T-helper 1 cell (primary cell): ENCODE data around the gene MYO1D.
A peak's percentile ranks its signal among the peaks of the same experiment; 100 is the strongest.
"Not testable (repeated sequence)": the region's sequence is repeated elsewhere in the genome, so short reads cannot be mapped to it uniquely, and the experiment has no call there.

Source experiments
- DNase-seq, 5 donors: peaks; one replicate each; pipeline ENCODE4 v3.0.0-alpha.2; 2012 to 2020

The MYO1D gene

DNA sequence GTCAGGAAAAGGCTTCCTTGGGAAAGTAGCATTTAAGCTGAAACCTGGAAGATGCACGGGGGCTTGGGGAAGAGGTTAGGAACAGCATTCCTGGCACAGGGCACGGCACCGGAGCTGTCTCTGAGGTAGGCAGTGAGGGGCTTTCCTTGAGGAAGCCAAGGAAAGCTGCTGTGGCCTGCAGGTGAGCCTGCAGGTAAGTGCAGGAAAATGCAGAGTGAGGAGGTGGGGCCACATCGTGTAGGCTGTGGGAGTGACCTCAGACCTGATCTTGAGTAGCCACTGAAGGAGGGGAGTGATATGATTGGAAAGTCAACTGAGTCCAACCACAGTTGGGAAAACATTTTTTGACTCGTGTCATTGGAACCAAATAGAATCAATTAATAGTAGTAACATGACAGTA, 310.6 kb downstream of the MYO1D start:
- DNase-seq = no peak

- DNase-seq = no peak
Measured at GRCh38 chr17:32565401-32565800, 311.5 kb downstream of the MYO1D start.

GRCh38 chr17:32564325-32564724, 312.6 kb downstream of the MYO1D start:
- DNase-seq = no peak

DNA sequence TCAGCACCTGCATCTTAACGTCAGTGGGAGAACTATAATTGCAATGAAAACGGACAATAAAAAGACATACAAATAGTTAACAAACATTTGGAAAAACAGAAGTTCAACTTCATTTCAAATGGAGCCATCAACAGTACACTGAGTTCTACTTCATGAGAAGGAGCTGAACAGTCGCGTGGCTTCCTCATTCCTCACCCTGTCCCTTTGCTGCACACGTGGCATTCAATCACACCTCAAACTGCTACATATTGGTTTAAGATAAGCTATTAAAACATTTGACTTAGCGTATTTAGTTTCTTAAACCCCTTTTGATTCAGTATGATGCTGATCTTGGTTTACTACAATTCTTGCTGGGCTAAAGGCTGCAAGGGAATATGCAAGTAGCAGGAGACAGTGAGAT, 313.3 kb downstream of the MYO1D start:
- DNase-seq = no peak

GRCh38 chr17:32558997-32559650, 317.8 kb downstream of the MYO1D start:
- no peak for DNase-seq

DNA sequence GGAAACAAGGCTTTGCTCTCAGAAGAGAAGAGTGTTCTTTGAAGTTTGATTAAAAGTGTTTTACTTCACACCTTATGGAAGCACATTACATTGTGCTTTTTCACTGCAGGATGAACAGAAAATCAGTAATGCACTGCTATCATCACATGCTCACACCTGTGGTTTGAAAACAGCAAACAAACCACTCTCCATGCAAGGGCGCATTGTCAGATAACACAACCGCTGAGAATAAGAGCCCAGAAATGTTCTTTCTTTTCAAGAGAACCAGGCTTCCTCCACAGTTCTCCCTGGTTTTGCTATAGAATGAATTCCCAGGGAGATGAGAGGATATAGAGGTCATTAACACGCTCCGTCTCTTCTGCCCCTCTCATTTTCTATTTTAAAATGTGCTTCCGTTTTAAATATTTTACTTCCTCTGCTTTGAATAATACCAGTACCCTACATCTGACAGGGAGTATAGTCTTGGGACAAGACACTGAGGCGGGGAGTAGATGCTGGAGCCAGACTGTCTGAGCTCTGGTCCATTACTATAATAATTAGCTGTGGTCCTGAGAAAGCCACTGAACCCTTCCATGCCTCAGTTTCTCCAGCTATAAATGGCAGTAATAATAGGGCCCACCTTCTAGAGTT, 318.5 kb downstream of the MYO1D start:
- DNase-seq = no peak

DNA sequence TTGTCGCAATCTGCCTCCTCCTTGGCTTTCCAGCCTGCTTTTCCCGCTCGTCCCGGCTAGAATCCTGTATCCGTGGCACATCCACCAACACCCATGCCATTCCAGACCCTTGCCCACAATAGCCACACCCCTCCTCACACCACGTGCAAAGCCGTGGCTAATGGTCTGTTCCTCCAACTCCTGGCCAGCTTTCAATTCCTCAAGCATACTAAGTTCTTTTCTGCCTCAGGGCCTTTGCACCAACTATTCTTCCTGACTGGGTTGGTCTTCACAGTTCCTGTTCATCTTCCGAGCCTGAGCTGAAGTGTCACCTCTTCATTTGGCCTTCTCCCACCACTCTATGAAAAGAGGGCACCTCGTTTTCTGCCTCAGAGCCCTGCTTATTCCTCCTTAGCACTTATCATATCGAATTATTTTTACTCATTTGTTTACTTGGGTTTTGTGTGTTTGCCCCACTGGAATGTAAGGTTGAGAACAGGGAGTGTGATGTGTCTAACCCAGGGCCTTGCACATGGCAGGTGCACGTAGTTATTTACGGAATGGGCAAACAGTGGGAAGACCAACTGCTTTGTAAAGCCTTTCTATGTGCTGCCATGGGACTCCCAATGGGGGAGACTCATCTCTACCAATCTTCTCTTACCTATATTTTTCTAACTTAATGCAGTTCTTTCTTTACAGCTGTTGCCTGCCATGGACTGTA, 321.2 kb downstream of the MYO1D start:
- DNase-seq = no peak

GRCh38 chr17:32553168-32553567, 323.8 kb downstream of the MYO1D start:
- DNase-seq = no peak

DNA sequence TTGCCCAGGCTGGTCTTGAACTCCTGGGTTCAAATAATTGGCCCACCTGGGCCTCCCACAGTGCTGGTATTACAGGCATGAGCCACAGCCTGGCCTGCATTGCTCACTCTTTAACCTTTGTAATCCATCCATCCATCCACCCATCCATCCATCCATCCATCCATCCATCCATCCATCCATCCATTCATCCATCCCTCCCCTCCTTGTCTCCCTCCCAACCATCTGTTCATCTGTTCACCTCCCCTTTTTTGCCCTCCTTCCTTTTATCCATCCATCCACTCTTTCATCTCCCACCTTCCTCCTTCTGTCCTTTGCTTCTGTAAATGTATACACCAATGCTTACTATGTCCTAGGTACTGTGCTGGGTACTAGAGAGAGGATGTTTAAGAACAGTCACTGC, 324.6 kb downstream of the MYO1D start:
- no peak for DNase-seq

DNA sequence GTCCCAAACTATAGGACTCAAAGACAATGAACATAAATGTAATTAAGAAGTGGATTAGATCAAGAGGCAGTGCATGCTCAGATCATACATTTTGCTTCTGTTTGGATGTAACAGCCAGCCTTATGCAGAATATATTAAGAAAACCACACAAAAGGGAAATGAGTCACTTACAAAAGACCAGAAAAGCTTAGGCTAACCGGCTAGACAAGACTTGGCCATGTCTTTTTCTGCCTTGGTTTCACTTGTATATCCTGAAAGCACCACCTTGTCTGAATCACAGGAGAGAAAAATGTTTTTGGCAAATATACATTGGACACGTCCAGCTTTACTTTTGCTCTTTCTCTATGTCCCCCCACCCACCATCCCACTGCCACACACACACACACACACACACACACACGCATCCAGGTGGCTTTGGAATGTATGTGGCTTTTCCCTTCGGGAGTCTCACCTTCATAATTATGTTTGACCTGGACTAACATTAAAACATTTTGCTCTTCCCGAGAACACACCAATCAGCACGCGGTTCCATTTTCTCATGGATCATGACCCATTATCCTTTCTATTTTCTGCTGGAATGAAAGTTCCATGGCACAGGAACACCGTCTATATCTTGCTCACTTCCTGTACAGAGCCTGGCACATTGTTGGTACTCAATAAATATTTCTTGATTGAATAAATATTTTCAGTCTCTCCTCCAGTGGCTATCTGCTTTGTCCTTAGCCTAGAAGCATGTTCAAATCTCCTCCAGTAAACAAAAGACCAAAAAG, 325.6 kb downstream of the MYO1D start:
- DNase-seq = peak in 1 of 5 donors; percentile 67

DNA sequence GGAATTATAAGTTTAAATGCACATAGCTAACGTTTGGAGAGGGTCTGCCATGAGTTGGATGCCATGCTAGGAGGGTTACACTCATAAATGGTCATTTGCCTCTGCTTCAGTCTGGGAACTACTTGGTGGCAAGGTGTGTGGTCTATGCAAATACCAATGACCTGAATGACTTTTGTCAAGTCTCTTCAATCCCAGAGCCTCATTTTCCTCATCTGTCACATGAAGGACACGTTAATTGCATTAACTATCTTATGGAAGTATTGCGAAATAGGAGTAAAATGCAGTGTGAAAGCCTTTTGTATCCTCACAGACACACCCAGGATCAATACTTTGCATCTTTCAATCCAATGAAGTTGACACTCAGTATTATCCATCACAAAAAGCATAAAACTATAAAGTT, 327.4 kb downstream of the MYO1D start:
- no peak for DNase-seq

- DNase-seq = no peak
Measured at GRCh38 chr17:32546031-32546444, 330.9 kb downstream of the MYO1D start.

GRCh38 chr17:32542186-32542585, 334.7 kb downstream of the MYO1D start:
- DNase-seq = no peak

GRCh38 chr17:32541640-32542039, 335.3 kb downstream of the MYO1D start:
- DNase-seq = no peak

GRCh38 chr17:32536736-32537643, 339.9 kb downstream of the MYO1D start:
- DNase-seq = no peak

- no peak for DNase-seq
Measured at GRCh38 chr17:32533296-32533695, 343.6 kb downstream of the MYO1D start.

DNA sequence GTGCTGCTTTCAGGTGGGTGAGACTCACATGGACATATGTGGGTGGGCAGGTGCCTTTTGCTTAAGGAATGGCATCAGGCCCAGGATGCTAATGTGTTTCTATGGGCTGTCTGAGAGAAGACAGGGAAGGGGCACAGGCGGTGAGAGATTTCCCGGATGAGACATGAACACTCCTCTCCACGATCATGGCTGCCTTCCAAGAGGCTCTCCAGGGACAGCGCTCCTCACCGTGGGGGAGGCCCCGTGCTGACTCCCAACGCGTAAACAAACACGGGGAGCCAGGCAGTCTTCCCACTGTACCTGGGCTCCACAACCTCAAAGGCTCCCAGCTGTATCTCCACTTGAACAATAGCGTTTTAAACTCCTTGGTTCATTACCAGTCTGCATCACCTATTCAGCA, 347.3 kb downstream of the MYO1D start:
- DNase-seq = no peak

DNA sequence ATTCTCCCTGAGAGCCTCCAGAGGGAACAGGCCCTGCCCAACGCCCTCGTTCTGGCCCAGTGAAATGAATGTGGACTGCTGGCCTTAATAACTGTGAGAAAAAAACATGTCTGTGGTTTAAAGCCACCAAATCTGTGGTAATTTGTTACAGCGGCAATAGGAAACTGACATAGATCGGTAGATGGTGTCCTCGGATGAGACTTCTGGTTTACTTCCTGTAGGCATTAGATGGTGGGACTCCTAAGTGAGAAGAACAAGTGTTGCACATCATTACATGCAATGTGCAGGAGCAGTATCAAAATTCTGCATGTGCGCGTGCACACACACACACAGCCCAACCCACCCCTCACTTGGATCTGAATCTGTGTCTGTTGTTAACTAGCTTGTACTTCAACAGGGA, 348.1 kb downstream of the MYO1D start:
- peak in 1 of 5 donors; percentile 17 for DNase-seq

DNA sequence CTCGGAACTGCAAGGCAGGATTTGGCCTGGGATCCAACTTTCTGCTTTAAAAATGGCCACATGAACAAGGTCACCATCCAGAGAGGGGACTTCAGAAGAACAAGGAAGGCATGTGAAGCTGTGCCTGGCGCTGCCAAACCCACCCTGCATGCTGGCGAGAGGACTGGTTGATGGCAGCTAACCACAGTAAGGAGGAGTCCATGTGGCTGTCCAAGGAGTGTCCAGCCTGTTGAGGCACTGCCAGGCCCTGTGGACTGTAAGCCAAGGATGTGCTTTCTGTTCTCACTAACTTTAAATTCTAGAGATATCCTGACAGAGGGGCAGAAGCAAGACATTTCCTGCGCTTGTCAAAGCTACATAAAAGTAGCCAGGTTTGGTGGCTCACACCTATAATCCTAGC, 349.8 kb downstream of the MYO1D start:
- DNase-seq = no peak

DNA sequence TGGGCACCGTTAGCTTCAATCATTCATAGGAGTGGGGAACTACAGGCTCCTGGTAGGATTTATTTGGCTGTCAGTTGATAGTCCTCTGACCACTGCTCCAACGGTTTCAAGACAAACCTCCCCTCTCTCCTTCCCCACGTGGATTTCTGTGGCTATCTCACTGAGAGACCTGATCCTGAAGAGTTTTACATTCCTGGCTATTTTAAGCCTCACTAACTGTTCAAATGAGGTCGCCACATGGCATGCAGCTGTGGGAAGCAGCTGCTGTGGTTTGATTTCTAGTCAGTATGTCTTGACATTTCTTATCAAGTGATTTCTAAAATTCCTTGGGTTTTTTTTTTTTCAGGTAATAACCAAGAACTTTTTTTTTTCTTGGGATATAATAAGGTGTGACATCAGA, 351.8 kb downstream of the MYO1D start:
- DNase-seq = no peak

GRCh38 chr17:32524553-32524880, 352.4 kb downstream of the MYO1D start:
- not testable (repeated sequence) for DNase-seq

DNA sequence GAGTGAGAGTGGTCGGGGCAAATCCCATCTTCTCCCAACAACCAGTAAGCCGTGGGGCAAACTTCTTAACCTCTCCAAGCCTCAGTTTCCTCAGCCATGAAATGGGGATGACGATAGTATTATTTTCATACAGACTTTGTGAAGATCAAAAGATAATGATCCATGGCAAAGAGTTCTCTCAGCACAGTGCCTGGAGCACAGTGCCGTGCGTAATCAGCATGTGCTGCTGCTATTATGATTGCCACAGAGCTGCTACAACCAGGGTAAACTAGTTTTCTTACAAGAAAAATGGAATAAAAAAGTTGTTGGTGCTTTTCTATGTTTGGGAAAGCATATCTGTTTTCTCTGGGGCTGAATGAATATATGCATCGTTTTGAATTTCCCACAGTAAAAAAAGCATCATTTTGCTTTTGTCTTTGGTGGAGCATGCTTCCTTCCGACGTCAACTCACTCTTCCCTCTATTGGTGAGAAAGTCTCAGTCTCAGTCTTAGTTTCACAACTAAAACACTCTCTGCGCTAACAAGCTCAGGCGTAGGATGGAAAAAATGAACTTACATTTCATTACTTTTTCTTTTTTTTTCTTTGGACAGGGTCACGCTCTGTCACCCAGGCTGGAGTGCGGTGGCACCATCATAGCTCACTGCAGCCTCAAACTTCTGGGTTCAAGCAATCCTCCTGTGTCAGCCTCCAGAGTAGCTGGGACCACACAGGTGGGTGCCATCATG, 352.9 kb downstream of the MYO1D start:
- peak in 1 of 5 donors; percentile 77 for DNase-seq
